Astrocyte (in vitro differentiated cells and primary cell): ENCODE measurements around the gene ANKRD29. TPM values are rescaled to one million over a fixed set of nuclear protein-coding genes. Genes with fewer than 3 reads are reported as not detected.

Experiments
- DNase-seq: peaks from one replicate; pipeline ENCODE4 v3.0.0-alpha.2; 2010; ENCODE audit warnings: low read depth
- FAIRE-seq: peaks from 2 replicates; lab custom pipeline; 2011; peaks lifted over from hg19 to GRCh38; lab: Jason Lieb, UNC
- H2AFZ ChIP-seq: 2 replicates; pipeline ENCODE4 v1.6.0; 2012; ENCODE audit warnings: low read depth, low read length, inconsistent platforms
- H3K27ac ChIP-seq: 2 replicates; pipeline ENCODE4 v1.5.1; 2011; ENCODE audit warnings: low read depth, low read length, inconsistent platforms
- H3K27me3 ChIP-seq: 2 replicates; pipeline ENCODE4 v1.6.0; 2011; ENCODE audit warnings: low read length, inconsistent platforms; ENCODE audit not compliant: insufficient read depth
- H3K36me3 ChIP-seq: 2 replicates; pipeline ENCODE4 v1.5.1; 2011; ENCODE audit warnings: low read length, inconsistent platforms; ENCODE audit not compliant: insufficient read depth
- H3K4me1 ChIP-seq: 2 replicates; pipeline ENCODE4 v1.5.1; 2011; ENCODE audit warnings: low read length, inconsistent platforms; ENCODE audit not compliant: insufficient read depth
- H3K4me2 ChIP-seq: 2 replicates; pipeline ENCODE4 v1.6.0; 2012; ENCODE audit warnings: low read length, inconsistent platforms
- H3K4me3 ChIP-seq: 2 replicates; pipeline ENCODE4 v1.5.1; 2011; ENCODE audit warnings: low read depth, mild to moderate bottlenecking, low read length, inconsistent platforms; ENCODE audit not compliant: insufficient read depth
- H3K79me2 ChIP-seq: 2 replicates; pipeline ENCODE4 v1.6.0; 2012; ENCODE audit warnings: mild to moderate bottlenecking, low read length, inconsistent platforms; ENCODE audit not compliant: insufficient read depth
- H3K9ac ChIP-seq: 2 replicates; pipeline ENCODE4 v1.6.0; 2012; ENCODE audit warnings: mild to moderate bottlenecking, low read length, inconsistent platforms
- H3K9me3 ChIP-seq: 2 replicates; pipeline ENCODE4 v1.5.1; 2012; ENCODE audit warnings: low read depth, mild to moderate bottlenecking, low read length, inconsistent platforms; ENCODE audit not compliant: insufficient read depth
- H4K20me1 ChIP-seq: 2 replicates; pipeline ENCODE4 v1.6.0; 2012; ENCODE audit warnings: low read length, inconsistent platforms; ENCODE audit not compliant: insufficient read depth
- H3K27ac Mint-ChIP-seq: one replicate; pipeline ENCODE4 v1.8.0; 2021; ENCODE audit warnings: mild to moderate bottlenecking, mixed read lengths; ENCODE audit not compliant: unreplicated experiment
- H3K27me3 Mint-ChIP-seq: one replicate; pipeline ENCODE4 v1.8.0; 2021; ENCODE audit warnings: low read depth, mixed read lengths; ENCODE audit not compliant: unreplicated experiment
- H3K36me3 Mint-ChIP-seq: one replicate; pipeline ENCODE4 v1.8.0; 2021; ENCODE audit warnings: low read depth, mixed read lengths; ENCODE audit not compliant: unreplicated experiment
- H3K4me1 Mint-ChIP-seq: one replicate; pipeline ENCODE4 v1.8.0; 2021; ENCODE audit warnings: low read depth, mixed read lengths; ENCODE audit not compliant: unreplicated experiment
- H3K4me3 Mint-ChIP-seq: one replicate; pipeline ENCODE4 v1.8.0; 2021; ENCODE audit warnings: mild to moderate bottlenecking, moderate library complexity, mixed read lengths; ENCODE audit not compliant: unreplicated experiment
- H3K9me3 Mint-ChIP-seq: one replicate; pipeline ENCODE4 v1.8.0; 2021; ENCODE audit warnings: mild to moderate bottlenecking, mixed read lengths; ENCODE audit not compliant: unreplicated experiment
- EZH2 ChIP-seq: IDR thresholded peaks from 2 replicates; pipeline ENCODE4 v1.6.1; 2012; ENCODE audit warnings: mild to moderate bottlenecking, low read length, inconsistent platforms; ENCODE audit not compliant: insufficient read depth
- total RNA-seq: library from RNA; stranded (reverse); gene quantifications from 2 replicates; pipeline ENCODE4 v1.2.1, GENCODE V29; 2021
- TF ChIP-seq, protein P1 (sequence below): IDR thresholded peaks from 2 replicates; pipeline ENCODE4 v1.5.1; 2011; ENCODE audit warnings: low read depth, mild to moderate bottlenecking, inconsistent platforms, low read length, moderate library complexity; ENCODE audit not compliant: insufficient read depth

Gene ANKRD29
- total RNA-seq, 1 donor from 2014 or later = 0.75 TPM

DNA sequence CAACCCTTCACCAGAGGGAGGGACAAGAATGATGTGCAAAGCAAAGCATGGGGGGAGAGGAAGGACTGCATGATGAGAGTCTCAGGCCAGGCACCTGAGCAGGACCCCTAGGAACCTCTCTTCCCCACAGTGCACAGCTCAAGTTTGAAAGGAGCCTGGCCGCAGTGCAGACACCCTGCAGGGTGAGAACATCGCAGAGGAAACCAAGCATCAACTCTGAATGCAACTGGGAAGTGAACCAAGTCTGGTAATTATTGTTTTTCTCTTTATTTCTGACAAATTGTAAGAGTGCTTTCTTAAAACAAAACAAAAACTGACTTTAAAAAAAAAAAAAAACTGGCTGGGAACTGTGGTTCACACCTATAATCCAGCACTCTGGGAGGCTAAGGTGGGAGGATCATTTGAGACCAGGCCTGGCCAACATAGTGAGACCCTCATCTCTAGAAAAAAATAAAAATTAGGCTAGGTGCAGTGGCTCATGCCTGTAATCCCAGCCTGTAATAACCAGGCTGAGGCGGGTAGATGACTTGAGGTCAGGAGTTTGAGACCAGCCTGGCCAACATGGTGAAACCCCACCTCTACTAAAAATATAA, 91.7 kb downstream of the ANKRD29 start:
- Histone ChIP-seq H3K4me1 (peaks cover 9% of the 10 kb centered on the region), H3K9ac (no peak overlapping the region), H3K27ac (no peak overlapping the region), H3K27me3 (no peaks in the 10 kb centered on the region), H3K4me3 (no peak overlapping the region), H4K20me1 (peaks cover 36% of the 10 kb centered on the region), H2AFZ (no peak overlapping the region), H3K79me2 (peaks cover 9% of the 10 kb centered on the region), H3K9me3 (no peaks in the 10 kb centered on the region), H3K36me3 (peaks cover 41% of the 10 kb centered on the region), H3K4me2 (no peak overlapping the region)
- peaks cover 9% of the 10 kb centered on the region for H3K36me3 Mint-ChIP-seq
- H3K4me3 Mint-ChIP-seq = no peak overlapping the region
- no peak for FAIRE-seq
- TF ChIP-seq, protein P1, sequence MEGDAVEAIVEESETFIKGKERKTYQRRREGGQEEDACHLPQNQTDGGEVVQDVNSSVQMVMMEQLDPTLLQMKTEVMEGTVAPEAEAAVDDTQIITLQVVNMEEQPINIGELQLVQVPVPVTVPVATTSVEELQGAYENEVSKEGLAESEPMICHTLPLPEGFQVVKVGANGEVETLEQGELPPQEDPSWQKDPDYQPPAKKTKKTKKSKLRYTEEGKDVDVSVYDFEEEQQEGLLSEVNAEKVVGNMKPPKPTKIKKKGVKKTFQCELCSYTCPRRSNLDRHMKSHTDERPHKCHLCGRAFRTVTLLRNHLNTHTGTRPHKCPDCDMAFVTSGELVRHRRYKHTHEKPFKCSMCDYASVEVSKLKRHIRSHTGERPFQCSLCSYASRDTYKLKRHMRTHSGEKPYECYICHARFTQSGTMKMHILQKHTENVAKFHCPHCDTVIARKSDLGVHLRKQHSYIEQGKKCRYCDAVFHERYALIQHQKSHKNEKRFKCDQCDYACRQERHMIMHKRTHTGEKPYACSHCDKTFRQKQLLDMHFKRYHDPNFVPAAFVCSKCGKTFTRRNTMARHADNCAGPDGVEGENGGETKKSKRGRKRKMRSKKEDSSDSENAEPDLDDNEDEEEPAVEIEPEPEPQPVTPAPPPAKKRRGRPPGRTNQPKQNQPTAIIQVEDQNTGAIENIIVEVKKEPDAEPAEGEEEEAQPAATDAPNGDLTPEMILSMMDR = no peak
- no peak for TF ChIP-seq EZH2
- DNase-seq = no peak
- H3K27ac Mint-ChIP-seq = no peak overlapping the region
- no peaks in the 10 kb centered on the region for H3K27me3 Mint-ChIP-seq
- H3K9me3 Mint-ChIP-seq = no peaks in the 10 kb centered on the region
- peaks cover 21% of the 10 kb centered on the region for H3K4me1 Mint-ChIP-seq

GRCh38 chr18:23569299-23570063, 93.2 kb downstream of the ANKRD29 start:
- Histone ChIP-seq H4K20me1 (peaks cover 27% of the 10 kb centered on the region), H3K36me3 (peaks cover 44% of the 10 kb centered on the region), H2AFZ (no peak overlapping the region), H3K4me1 (peaks cover 9% of the 10 kb centered on the region), H3K27me3 (no peaks in the 10 kb centered on the region), H3K4me2 (no peak overlapping the region), H3K9ac (no peak overlapping the region), H3K4me3 (no peak overlapping the region), H3K79me2 (peaks cover 3% of the 10 kb centered on the region), H3K9me3 (no peaks in the 10 kb centered on the region), H3K27ac (no peak overlapping the region)
- Mint-ChIP-seq H3K4me3 (no peak overlapping the region), H3K9me3 (no peaks in the 10 kb centered on the region), H3K4me1 (peaks cover 17% of the 10 kb centered on the region), H3K36me3 (peaks cover 15% of the 10 kb centered on the region), H3K27ac (no peak overlapping the region), H3K27me3 (no peaks in the 10 kb centered on the region)
- TF ChIP-seq EZH2 = no peak
- TF ChIP-seq, protein P1 = no peak
- FAIRE-seq (no peak), DNase-seq (no peak)
